ENCODE measurements around the gene ALDOB.

Gene ALDOB

DNA sequence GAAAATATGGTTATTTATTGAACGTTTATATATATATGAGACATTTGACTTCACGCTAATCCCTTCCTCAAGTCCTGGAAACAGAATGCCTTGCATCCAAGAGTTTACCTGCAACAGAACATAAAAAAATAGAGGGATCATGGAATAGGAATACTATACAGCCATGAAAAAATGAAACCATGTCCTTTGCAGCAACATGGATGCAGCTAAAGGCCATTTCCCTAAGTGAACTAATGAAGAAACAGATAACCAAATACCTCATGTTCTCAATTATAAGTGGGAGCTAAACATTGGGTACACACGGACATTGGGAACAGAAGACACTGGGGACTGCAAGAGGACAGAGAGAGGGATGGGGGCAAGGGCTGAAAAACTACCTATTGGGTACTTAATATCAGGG, 63.8 kb downstream of the ALDOB start:
- TF ChIP-seq CTCF (IDR thresholded peaks at IDR 0.05; ENCODE audit: insufficient read depth, low read depth, low read length, missing control alignments) = no peak
- H3K4me3 ChIP-seq (ENCODE audit: low read length) = no peak overlapping the region
- DNase-seq (ENCODE audit: low read depth) = no peak
